HPDE6-E6E7 (cell line): ENCODE results near the gene FRMPD2.
A peak's percentile ranks its signal among the peaks of the same experiment; 100 is the strongest.
"Not testable (repeated sequence)": the region's sequence is repeated elsewhere in the genome, so short reads cannot be mapped to it uniquely, and the experiment has no call there.

Source experiments
- DNase-seq: peaks from one replicate; pipeline ENCODE4 v3.0.0; 2011; ENCODE audit warnings: missing footprints; ENCODE audit errors: extremely low spot score

FRMPD2 gene

DNA sequence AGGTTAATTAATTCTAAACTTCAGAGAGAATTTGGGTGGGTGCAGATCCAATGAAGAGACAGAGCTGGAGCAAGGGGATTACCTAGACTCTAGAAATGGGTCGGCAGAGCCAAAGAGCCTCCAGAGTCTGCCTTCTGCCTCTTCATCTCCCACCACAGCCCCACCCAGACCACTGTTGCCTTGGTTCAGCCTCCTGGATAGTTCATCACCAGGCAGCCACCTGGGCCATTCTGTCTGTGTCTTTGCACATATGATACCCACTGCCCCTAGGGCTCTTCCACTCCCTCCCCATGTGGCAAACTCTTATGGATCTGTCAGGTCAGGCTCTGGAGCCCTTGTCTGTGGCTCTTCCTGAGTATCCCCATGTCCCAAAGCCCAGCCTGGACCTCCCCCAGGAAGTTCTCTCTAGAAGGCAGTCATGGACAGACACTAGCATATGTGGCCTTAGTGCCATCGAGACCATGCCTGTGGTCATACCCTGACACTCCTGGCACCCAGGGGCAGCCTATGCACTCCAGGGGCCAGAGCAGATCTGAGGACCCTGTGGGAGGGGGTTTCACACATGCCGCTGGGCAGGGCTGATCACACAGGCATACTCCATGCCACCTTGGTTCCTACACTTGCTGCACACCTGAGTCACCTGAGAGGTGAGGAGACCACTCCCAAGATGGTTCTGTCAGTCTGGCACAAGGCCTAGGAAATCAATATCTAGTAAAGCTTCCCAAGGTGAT is 41.6 kb downstream of the FRMPD2 start:
- no peak for DNase-seq

GRCh38 chr10:48231699-48232315 is 42.7 kb downstream of the FRMPD2 start:
- DNase-seq, result no peak

DNA sequence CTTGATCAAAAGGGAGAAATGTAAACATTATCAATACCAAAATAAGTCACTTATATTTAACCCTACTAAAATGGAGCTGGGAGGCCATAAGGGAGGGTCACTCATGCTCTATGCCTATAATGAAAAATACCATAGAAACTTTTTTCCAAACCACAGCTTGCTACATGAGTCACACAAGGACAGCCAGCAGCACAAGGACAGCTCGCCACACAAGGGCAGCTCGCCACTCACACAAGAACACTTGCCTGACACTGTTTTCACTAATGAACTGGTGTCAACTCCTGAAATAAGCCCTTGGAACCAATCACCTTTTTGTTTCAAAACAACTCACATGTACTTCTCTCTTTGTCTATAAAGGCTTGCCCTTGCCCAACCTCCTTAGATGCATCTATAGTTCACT is 43.3 kb downstream of the FRMPD2 start:
- DNase-seq, result no peak

GRCh38 chr10:48227213-48227612 is 47.3 kb downstream of the FRMPD2 start:
- DNase-seq, result no peak

DNA sequence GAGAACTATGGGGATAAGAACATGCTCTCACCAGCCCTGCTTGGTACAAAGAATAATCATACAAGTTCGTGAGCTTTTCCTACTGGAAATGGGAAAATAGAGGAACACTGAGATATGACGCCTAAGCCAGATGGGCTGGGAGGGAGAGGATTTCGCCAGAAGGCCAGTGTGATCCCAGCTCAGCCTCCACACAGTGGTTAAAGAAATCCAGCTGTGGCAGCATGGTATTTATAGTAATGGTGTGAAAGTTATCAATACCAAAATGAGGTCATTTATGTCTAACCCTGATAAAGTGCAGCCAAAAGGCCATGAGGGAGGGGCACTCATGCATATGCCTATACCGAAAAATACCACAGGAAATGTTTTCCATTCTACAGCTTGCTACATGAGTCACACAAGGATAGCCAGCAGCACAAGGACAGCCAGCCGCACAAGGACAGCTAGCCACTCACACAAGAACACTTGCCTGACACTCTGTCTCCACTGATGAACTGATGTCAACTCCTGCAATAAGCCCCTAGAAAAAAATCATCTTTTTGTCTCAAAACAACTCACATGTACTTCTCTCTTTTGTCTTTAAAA is 49.4 kb downstream of the FRMPD2 start:
- DNase-seq, result no peak

DNA sequence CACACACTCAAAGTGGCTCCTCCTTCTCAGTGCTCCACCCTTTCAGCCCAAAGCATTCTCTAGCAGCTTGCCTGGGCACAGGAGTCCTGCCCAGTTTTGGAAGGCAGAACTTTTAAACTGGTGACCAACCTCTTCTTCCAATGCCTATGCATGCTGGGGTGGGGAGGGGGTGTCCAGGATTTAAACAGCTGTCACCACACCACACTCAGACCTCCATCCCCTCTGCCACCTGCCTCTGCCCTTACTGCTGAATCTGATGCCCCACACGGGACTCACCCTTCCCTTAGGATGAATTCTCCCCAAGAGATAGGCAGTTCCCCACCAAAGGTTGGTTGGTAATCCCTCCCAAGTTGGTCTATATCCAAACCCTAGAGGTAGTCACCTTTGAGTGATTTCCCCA is 50.2 kb downstream of the FRMPD2 start:
- no peak for DNase-seq

DNA sequence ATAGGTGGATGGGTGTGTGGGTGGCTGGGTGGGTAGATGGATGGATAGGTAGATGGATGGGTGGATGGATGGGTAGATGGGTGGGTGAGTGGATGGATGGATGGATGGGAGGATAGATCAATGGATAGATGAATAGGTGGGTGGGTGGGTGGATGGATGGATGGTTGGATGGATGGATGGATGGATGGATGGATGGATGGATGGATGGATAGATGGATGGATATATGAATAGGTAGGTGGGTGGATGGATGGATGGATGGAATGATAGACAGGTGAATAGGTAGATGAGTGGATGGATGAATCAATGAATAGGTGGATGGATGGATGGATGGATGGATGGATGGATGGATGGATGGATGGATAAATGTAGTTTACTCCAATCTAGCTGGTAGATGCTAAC is 52.7 kb downstream of the FRMPD2 start:
- no peak for DNase-seq

DNA sequence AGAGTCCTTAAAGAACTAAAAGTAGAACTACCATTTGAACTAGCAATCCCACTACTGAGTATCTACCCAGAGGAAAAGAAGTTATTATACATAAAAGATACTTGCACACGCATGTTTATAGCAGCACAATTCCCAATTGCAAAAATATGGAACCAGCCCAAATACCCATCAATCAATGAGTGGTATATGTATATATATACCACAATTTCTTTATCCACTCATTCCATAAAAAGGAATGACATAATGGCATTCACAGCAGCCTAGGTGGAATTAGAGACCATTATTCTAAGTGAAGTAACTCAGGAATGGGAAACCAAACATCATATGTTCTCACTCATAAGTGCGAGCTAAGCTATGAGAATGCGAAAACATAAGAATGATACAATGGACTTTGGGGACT is 53.5 kb downstream of the FRMPD2 start:
- DNase-seq, result not testable (repeated sequence)

GRCh38 chr10:48219194-48219593 is 55.3 kb downstream of the FRMPD2 start:
- DNase-seq, result no peak

DNA sequence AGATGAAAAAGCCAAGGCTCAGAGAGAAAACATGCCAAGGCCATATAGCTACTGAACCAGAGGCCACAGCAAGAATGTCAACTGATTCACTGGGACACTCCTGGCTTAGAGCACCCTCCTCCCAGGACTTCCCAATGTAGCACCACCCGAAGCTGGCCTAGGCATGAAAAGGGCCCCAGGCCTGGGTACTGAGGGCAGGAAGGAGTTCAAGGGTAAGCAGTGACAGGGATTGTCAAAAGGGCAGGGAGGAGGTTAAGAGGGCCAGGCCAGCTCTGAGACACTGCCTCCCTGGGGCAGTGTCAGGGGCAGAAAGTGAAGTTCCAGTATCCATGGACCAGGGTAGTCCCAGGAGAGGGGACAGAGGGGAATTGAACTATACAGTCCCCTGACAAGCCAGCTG is 57.8 kb downstream of the FRMPD2 start:
- DNase-seq, result no peak

GRCh38 chr10:48216204-48216505 is 58.3 kb downstream of the FRMPD2 start:
- DNase-seq, result no peak

DNA sequence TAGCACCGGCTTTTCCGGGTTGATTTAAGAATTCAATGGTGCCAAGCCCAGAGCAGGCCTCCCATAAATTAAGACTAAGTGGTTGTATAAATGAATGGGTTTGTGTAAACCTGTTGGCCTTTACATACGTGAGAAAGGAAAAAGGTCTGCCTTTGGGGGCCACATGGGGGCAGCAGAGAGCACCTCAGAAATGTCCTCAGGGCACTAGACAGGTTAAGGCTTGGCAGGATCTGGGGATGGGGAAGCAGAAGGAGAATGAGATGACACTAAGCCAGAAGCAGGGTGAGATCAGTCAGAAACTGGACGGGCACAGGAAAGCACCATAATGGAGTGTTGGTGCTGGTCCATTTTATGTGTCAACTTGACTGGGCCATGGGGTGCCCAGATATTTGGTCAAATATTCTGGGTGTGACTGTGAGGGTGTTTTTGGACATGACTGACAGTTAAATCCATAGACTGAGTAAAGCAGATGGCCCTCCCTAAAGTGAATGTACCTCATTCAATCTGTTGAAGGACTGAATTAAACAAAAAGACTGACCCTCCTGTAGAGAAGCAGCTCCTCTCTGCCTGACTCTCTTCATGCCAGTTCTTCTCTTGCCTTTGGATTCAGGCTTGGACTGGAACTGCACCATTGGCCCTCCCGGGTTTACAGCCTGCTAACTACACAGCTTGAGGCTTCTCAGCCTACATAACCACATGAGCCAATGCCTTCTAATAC is 58.9 kb downstream of the FRMPD2 start:
- peak; percentile 41 for DNase-seq

GRCh38 chr10:48214716-48215485 is 59.6 kb downstream of the FRMPD2 start:
- DNase-seq, result no peak

GRCh38 chr10:48213047-48213446 is 61.4 kb downstream of the FRMPD2 start:
- no peak for DNase-seq

DNA sequence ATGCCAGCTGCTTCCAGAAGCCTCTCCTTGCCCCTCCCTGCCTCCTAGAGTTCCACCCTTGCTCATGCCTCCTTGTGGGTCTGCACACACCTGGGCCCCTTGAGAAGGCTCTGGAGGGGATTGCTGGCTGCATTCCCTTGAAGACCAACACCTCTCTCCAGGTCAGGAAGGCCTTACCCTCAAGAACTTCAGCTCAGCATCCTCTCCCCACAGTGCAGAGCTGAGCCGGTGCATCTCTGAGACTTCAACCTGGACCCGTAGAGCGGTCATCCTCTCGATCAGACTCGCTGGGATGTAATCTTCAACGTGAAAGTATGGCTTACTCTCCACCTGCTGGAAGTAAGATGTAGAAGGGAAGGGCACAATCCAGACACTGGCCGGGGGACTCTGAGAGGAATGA is 62.7 kb downstream of the FRMPD2 start:
- DNase-seq, result no peak

GRCh38 chr10:48210966-48211365 is 63.5 kb downstream of the FRMPD2 start:
- no peak for DNase-seq

- DNase-seq, result no peak
Observed at GRCh38 chr10:48210391-48210790, 64.1 kb downstream of the FRMPD2 start.

- no peak for DNase-seq
Observed at GRCh38 chr10:48209241-48209640, 65.3 kb downstream of the FRMPD2 start.

- no peak for DNase-seq
Observed at GRCh38 chr10:48207853-48208252, 66.6 kb downstream of the FRMPD2 start.

GRCh38 chr10:48206482-48207250 is 67.8 kb downstream of the FRMPD2 start:
- DNase-seq, result no peak

DNA sequence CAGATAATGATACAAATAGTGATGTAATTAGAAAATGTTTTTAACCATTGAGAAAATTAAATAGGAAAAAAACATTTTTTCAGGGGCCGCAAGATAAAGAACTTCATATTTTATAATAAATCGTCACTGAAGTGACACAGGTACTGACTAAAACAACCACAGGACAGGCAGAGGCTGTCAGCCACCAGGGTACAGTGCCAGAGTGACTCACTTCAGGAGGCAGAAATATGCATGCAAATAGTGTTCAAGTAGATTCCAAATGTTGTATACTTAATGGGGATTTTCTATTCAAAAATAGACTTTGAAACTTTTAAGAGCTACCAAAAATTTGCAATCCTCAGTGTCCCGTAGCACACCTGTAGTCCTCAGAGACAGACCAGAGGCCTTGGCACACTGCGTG is 68.6 kb downstream of the FRMPD2 start:
- DNase-seq, result no peak
